Naive B cell (primary cell): ENCODE data around the gene CD81. TPM values are rescaled to one million over a fixed set of nuclear protein-coding genes. Genes with fewer than 3 reads are reported as not detected.
"Not testable (repeated sequence)": the region's sequence is repeated elsewhere in the genome, so short reads cannot be mapped to it uniquely, and the experiment has no call there.

Experiments used
- ATAC-seq, 2 donors: fragments of 150-1000 bp; cut with Tn5 transposase; 2 replicates each; pipeline ENCODE4 v1.10.0; 2021; ENCODE audit warnings: low read depth in 2 of 2, mild to moderate bottlenecking in 2 of 2, moderate library complexity in 2 of 2
- DNase-seq: peaks from one replicate; pipeline ENCODE4 v3.0.0; 2022
- H3K27ac Mint-ChIP-seq, 6 donors: one replicate each; pipeline ENCODE4 v1.8.0; 2020 to 2022; ENCODE audit warnings: mild to moderate bottlenecking in 6 of 6, mixed read lengths in 6 of 6, moderate library complexity in 5 of 6, inconsistent platforms in 2 of 6
- H3K27me3 Mint-ChIP-seq, 3 donors: one replicate each; pipeline ENCODE4 v1.8.0; 2021 to 2022; ENCODE audit warnings: mixed read lengths in 3 of 3, mild to moderate bottlenecking in 1 of 3
- H3K36me3 Mint-ChIP-seq, 2 donors: one replicate each; pipeline ENCODE4 v1.8.0; 2020 to 2022; ENCODE audit warnings: mixed read lengths in 2 of 2, inconsistent platforms in 1 of 2, mild to moderate bottlenecking in 1 of 2
- H3K4me1 Mint-ChIP-seq, 3 donors: one replicate each; pipeline ENCODE4 v1.8.0; 2020 to 2022; ENCODE audit warnings: mixed read lengths in 3 of 3, inconsistent platforms in 1 of 3, mild to moderate bottlenecking in 1 of 3, moderate library complexity in 1 of 3
- H3K4me3 Mint-ChIP-seq, 8 donors: one replicate each; pipeline ENCODE4 v1.8.0; 2020 to 2022; ENCODE audit warnings: mild to moderate bottlenecking in 8 of 8, mixed read lengths in 8 of 8, moderate library complexity in 8 of 8, inconsistent platforms in 2 of 8
- H3K9me3 Mint-ChIP-seq, 7 donors: one replicate each; pipeline ENCODE4 v1.8.0; 2020 to 2022; ENCODE audit warnings: mixed read lengths in 7 of 7, mild to moderate bottlenecking in 5 of 7, inconsistent platforms in 2 of 7, moderate library complexity in 1 of 7
- polyA plus RNA-seq, 6 donors: library from polyadenylated mRNA; unstranded; fragments of 300-500 nt; fragmentation: Illumina TruSeq; gene quantifications; one replicate each; pipeline ENCODE4 v1.2.3, GENCODE V29; 2021; ENCODE audit warnings: low read depth in 6 of 6

CD81 gene
- polyA plus RNA-seq, 6 donors from 2014 or later: 110 to 279 (median 240) TPM

- ATAC-seq (no peak), DNase-seq (no peak)
- no peaks in the 10 kb centered on the region for H3K27me3 Mint-ChIP-seq
- H3K4me3 Mint-ChIP-seq: no peak overlapping the region
- peaks cover 5 to 29% (median 13%) of the 10 kb centered on the region in 7 donors for H3K9me3 Mint-ChIP-seq
- H3K4me1 Mint-ChIP-seq: no peaks in the 10 kb centered on the region
- H3K27ac Mint-ChIP-seq: no peak overlapping the region
- H3K36me3 Mint-ChIP-seq: peaks cover 5 to 16% of the 10 kb centered on the region in 2 donors
These were observed 32.1 kb upstream of the CD81 start for GRCh38 chr11:2345050-2345449.

GRCh38 chr11:2346014-2346413, 31.1 kb upstream of the CD81 start:
- Mint-ChIP-seq H3K27me3 (no peaks in the 10 kb centered on the region), H3K9me3 (peaks cover 5 to 29% (median 16%) of the 10 kb centered on the region in 7 donors), H3K27ac (peak overlapping the region in 1 of 6 donors; percentile 23), H3K4me1 (no peaks in the 10 kb centered on the region), H3K4me3 (no peak overlapping the region), H3K36me3 (peaks cover 5 to 16% of the 10 kb centered on the region in 2 donors)
- ATAC-seq (no peak), DNase-seq (no peak)

- DNase-seq (no peak), ATAC-seq (no peak)
- Mint-ChIP-seq H3K27ac (no peak overlapping the region), H3K27me3 (no peaks in the 10 kb centered on the region), H3K36me3 (peaks cover 5 to 16% of the 10 kb centered on the region in 2 donors), H3K9me3 (peaks cover 5 to 29% (median 16%) of the 10 kb centered on the region in 7 donors), H3K4me1 (no peaks in the 10 kb centered on the region), H3K4me3 (peak overlapping the region in 1 of 8 donors; percentile 57)
These were observed 30.4 kb upstream of the CD81 start for GRCh38 chr11:2346586-2347307.

GRCh38 chr11:2347308-2347830, 29.7 kb upstream of the CD81 start:
- H3K4me3 Mint-ChIP-seq: no peak overlapping the region
- peaks cover 5 to 16% of the 10 kb centered on the region in 2 donors for H3K36me3 Mint-ChIP-seq
- H3K27me3 Mint-ChIP-seq: no peaks in the 10 kb centered on the region
- no peaks in the 10 kb centered on the region for H3K4me1 Mint-ChIP-seq
- peaks cover 5 to 28% (median 16%) of the 10 kb centered on the region in 7 donors for H3K9me3 Mint-ChIP-seq
- DNase-seq (no peak), ATAC-seq (no peak)
- H3K27ac Mint-ChIP-seq: no peak overlapping the region

- H3K4me1 Mint-ChIP-seq: no peaks in the 10 kb centered on the region
- ATAC-seq: no peak
These were observed 28.1 kb upstream of the CD81 start for GRCh38 chr11:2348986-2349385.

GRCh38 chr11:2351701-2352100, 25.4 kb upstream of the CD81 start:
- Mint-ChIP-seq H3K27me3 (no peaks in the 10 kb centered on the region), H3K9me3 (peaks cover 4 to 16% (median 12%) of the 10 kb centered on the region in 7 donors), H3K4me1 (no peaks in the 10 kb centered on the region), H3K27ac (peak overlapping the region in 1 of 6 donors; percentile 13), H3K4me3 (no peak overlapping the region), H3K36me3 (peaks cover 5 to 16% of the 10 kb centered on the region in 2 donors)
- ATAC-seq (no peak), DNase-seq (no peak)

More at GRCh38 chr11:2348986-2349385, 28.1 kb upstream of the CD81 start:
- no peak for DNase-seq
- Mint-ChIP-seq H3K4me3 (no peak overlapping the region), H3K27me3 (no peaks in the 10 kb centered on the region), H3K36me3 (peaks cover 5 to 16% of the 10 kb centered on the region in 2 donors), H3K27ac (no peak overlapping the region), H3K9me3 (peaks cover 5 to 20% (median 15%) of the 10 kb centered on the region in 7 donors)

GRCh38 chr11:2352420-2352819, 24.7 kb upstream of the CD81 start:
- H3K27ac Mint-ChIP-seq: no peak overlapping the region
- ATAC-seq (no peak), DNase-seq (no peak)
- no peak overlapping the region for H3K4me3 Mint-ChIP-seq
- peaks cover 5 to 16% of the 10 kb centered on the region in 2 donors for H3K36me3 Mint-ChIP-seq
- H3K4me1 Mint-ChIP-seq: no peaks in the 10 kb centered on the region
- no peaks in the 10 kb centered on the region for H3K27me3 Mint-ChIP-seq
- H3K9me3 Mint-ChIP-seq: peaks cover 4 to 16% (median 12%) of the 10 kb centered on the region in 7 donors

GRCh38 chr11:2355000-2355644, 22.0 kb upstream of the CD81 start:
- peaks cover 0 to 5% (median 0%) of the 10 kb centered on the region in 7 donors for H3K9me3 Mint-ChIP-seq
- H3K27ac Mint-ChIP-seq: peak overlapping the region in 1 of 6 donors; percentile 11
- DNase-seq (no peak), ATAC-seq (no peak)
- H3K36me3 Mint-ChIP-seq: no peaks in the 10 kb centered on the region
- H3K4me1 Mint-ChIP-seq: peaks cover 0 to 15% (median 9%) of the 10 kb centered on the region in 3 donors
- no peak overlapping the region for H3K4me3 Mint-ChIP-seq
- no peaks in the 10 kb centered on the region for H3K27me3 Mint-ChIP-seq

GRCh38 chr11:2357246-2357645, 19.9 kb upstream of the CD81 start:
- ATAC-seq (no peak), DNase-seq (no peak)
- H3K4me3 Mint-ChIP-seq: no peak overlapping the region
- H3K9me3 Mint-ChIP-seq: no peaks in the 10 kb centered on the region
- no peaks in the 10 kb centered on the region for H3K36me3 Mint-ChIP-seq
- H3K27ac Mint-ChIP-seq: no peak overlapping the region
- H3K27me3 Mint-ChIP-seq: no peaks in the 10 kb centered on the region
- H3K4me1 Mint-ChIP-seq: peaks cover 0 to 15% (median 13%) of the 10 kb centered on the region in 3 donors

- not testable (repeated sequence) for DNase-seq, H3K9me3 Mint-ChIP-seq, H3K27me3 Mint-ChIP-seq, H3K4me3 Mint-ChIP-seq, H3K36me3 Mint-ChIP-seq, ATAC-seq
- H3K4me1 Mint-ChIP-seq: peaks cover 0 to 15% (median 13%) of the 10 kb centered on the region in 3 donors
- peak overlapping the region in 1 of 6 donors; percentile 44 for H3K27ac Mint-ChIP-seq
These were observed 19.5 kb upstream of the CD81 start for GRCh38 chr11:2357651-2358050.

- Mint-ChIP-seq H3K4me3 (peak overlapping the region in 1 of 8 donors; percentile 32), H3K9me3 (no peaks in the 10 kb centered on the region)
- ATAC-seq: peak; percentile 54 to 71
These were observed 18.2 kb upstream of the CD81 start for GRCh38 chr11:2358754-2359442.

GRCh38 chr11:2359557-2359956, 17.6 kb upstream of the CD81 start:
- Mint-ChIP-seq H3K27ac (peak overlapping the region in 3 of 6 donors; percentile 33 to 79 (median 78)), H3K4me3 (no peak overlapping the region)
- no peak for DNase-seq

More at GRCh38 chr11:2358754-2359442, 18.2 kb upstream of the CD81 start:
- DNase-seq: no peak
- Mint-ChIP-seq H3K4me1 (peaks cover 0 to 16% (median 15%) of the 10 kb centered on the region in 3 donors), H3K27ac (peak overlapping the region in 4 of 6 donors; percentile 37 to 79 (median 64)), H3K36me3 (no peaks in the 10 kb centered on the region), H3K27me3 (no peaks in the 10 kb centered on the region)

GRCh38 chr11:2360081-2360642, 16.9 kb upstream of the CD81 start:
- ATAC-seq (no peak), DNase-seq (no peak)
- Mint-ChIP-seq H3K36me3 (no peaks in the 10 kb centered on the region), H3K4me1 (peaks cover 0 to 17% (median 15%) of the 10 kb centered on the region in 3 donors), H3K4me3 (no peak overlapping the region), H3K27me3 (no peaks in the 10 kb centered on the region), H3K9me3 (no peaks in the 10 kb centered on the region), H3K27ac (peak overlapping the region in 2 of 6 donors; percentile 33 to 65)

More at GRCh38 chr11:2359557-2359956, 17.6 kb upstream of the CD81 start:
- Mint-ChIP-seq H3K36me3 (no peaks in the 10 kb centered on the region), H3K4me1 (peaks cover 0 to 17% (median 15%) of the 10 kb centered on the region in 3 donors), H3K9me3 (no peaks in the 10 kb centered on the region), H3K27me3 (no peaks in the 10 kb centered on the region)
- no peak for ATAC-seq
